Measurements from ENCODE around the gene OSBP. TPM values are rescaled to one million over a fixed set of nuclear protein-coding genes. Genes with fewer than 3 reads are reported as not detected.

The OSBP gene, protein sequence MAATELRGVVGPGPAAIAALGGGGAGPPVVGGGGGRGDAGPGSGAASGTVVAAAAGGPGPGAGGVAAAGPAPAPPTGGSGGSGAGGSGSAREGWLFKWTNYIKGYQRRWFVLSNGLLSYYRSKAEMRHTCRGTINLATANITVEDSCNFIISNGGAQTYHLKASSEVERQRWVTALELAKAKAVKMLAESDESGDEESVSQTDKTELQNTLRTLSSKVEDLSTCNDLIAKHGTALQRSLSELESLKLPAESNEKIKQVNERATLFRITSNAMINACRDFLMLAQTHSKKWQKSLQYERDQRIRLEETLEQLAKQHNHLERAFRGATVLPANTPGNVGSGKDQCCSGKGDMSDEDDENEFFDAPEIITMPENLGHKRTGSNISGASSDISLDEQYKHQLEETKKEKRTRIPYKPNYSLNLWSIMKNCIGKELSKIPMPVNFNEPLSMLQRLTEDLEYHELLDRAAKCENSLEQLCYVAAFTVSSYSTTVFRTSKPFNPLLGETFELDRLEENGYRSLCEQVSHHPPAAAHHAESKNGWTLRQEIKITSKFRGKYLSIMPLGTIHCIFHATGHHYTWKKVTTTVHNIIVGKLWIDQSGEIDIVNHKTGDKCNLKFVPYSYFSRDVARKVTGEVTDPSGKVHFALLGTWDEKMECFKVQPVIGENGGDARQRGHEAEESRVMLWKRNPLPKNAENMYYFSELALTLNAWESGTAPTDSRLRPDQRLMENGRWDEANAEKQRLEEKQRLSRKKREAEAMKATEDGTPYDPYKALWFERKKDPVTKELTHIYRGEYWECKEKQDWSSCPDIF
- total RNA-seq (2021; ENCODE audit: unreplicated experiment), result 43.8 TPM
- polyA plus RNA-seq (2012), result 27.2 and 28.3 TPM in 2 replicates
- percentile 89 among the genes with signal in this experiment for Bru-seq, nascent RNA
- BruChase-seq, experiment 1, labeled RNA remaining after a 6-hour chase, result percentile 87 among the genes with signal in this experiment
- percentile 90 among the genes with signal in this experiment for BruChase-seq, experiment 2, labeled RNA remaining after a 2-hour chase
- long read RNA-seq, full-length matches to known transcripts, result 139 of 222 reads
- long read RNA-seq, partial matches to known transcripts, result 49 of 222 reads
- long read RNA-seq, other reads (novel, unspliced or antisense), result 34 of 222 reads

DNA sequence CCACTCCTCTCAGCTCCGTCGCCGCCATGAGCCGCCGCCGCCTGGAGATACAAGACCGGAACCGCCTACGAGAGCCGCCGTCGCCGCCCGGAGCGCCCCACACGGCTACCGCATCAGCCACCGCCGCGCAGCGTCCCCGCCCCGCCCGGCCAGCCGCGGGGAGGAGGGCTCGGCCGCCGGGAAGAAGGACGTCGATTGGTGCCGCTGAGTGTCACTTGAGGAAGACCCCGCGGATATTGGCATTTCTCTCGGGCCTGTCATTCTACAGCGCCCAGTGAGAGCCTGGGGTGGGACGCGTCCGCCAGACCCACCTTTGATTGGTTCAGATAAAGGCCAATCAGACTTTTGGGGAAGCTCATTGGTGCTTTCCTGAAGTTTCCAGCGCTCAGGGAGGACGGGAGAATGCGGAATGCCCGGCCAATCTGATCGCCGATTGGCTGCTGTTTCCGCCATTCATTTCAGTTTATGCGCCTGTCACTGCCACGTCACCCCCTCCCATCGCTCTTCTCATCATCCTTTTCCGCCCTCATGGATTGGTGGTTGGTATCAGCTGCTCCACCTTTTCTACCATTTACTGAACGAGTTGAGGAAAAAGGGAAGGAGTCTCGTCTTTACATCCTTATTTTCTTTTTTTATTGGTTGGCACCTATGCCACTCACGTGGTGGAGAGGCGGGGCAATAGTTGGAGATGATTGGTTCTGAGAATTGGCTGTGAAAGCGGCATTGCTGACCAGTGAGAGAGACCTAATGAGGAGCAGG, at the start of gene OSBP:
TSS of gene OSBP (minus strand) at position 138 of the 759 bp plus-strand sequence. CDS start at position 28, 110 bp downstream.
- H3K36me3 ChIP-seq (ENCODE audit: control insufficient read depth in 1 of 2, insufficient read depth in 2 of 2, low read length in 2 of 2), result peaks cover 0 to 3% of the 10 kb centered on the region in 2 experiments; a peak in 1 of 4 replicates
- H3K9me2 ChIP-seq (ENCODE audit: insufficient read depth), result no peaks in the 10 kb centered on the region
- no TSS peak for BruUV-seq (replicated peaks)
- intact Hi-C loops (cut with micrococcal nuclease), result loop anchor here (5.0 kb wide), 2 partner anchors 49 to 79 kb away; no protein-coding TSS in a partner anchor
- ChIA-PET CTCF (interaction anchor here (0.6 to 1.7 kb wide), 4 partner anchors 8 to 139 kb away, joined by 3 to 5 read pairs (median 3); partner anchors contain the start of gene STX3), RAD21 (ENCODE audit: low non-redundant PET in 1 of 2, low total read pairs in 2 of 2, uncharacterized antibody in 2 of 2, unreplicated experiment in 2 of 2) (interaction anchor here in 1 of 2 experiments (0.6 kb wide), 1 partner anchor 11 kb away, joined by 3 read pairs; no protein-coding TSS in a partner anchor), POLR2A (interaction anchor here (0.6 to 2.1 kb wide), 10 partner anchors 18 to 140 kb away, joined by 3 to 9 read pairs (median 4); partner anchors contain the start of gene PATL1)
- H3K27ac ChIP-seq (ENCODE audit: low read depth, low read length), result peak within 1 kb of the TSS; percentile 81
- no peaks in the 10 kb centered on the region; the same call in 1 of the 2 replicates for H4K20me1 ChIP-seq (ENCODE audit: insufficient read depth)
- peak; percentile 89 for ATAC-seq
- H3K27me3 ChIP-seq (ENCODE audit: insufficient read depth, low read length), result no peaks in the 10 kb centered on the region
- peak; percentile 100 for DNase-seq (ENCODE audit: low read depth, low spot score)
- peaks cover 16 to 35% of the 10 kb centered on the region in 2 experiments for H3K4me1 ChIP-seq (ENCODE audit: control insufficient read depth in 1 of 2, insufficient read depth in 2 of 2, low read length in 2 of 2)
- peaks cover 44% of the 10 kb centered on the region for H3K79me2 ChIP-seq (ENCODE audit: insufficient read depth, low read length)
- H3K4me3 ChIP-seq (replicated peaks in 1 of 2; ENCODE audit: low read depth in 1 of 2, low read length in 2 of 2), result peak within 1 kb of the TSS; percentile 91 to 95
- H3K4me2 ChIP-seq (ENCODE audit: low read length), result peak within 1 kb of the TSS; percentile 81
- H3K9me3 ChIP-seq (ENCODE audit: control insufficient read depth in 1 of 2, insufficient read depth in 1 of 2, low read depth in 1 of 2, low read length in 2 of 2), result no peaks in the 10 kb centered on the region
- peak within 1 kb of the TSS; percentile 76 for H3K9ac ChIP-seq (ENCODE audit: low read length)
- H2AFZ ChIP-seq (ENCODE audit: low read depth, low read length, poor library complexity, severe bottlenecking), result no peak within 1 kb of the TSS
- TF ChIP-seq POLR2A (IDR thresholded peaks at IDR 0.05; ENCODE audit: borderline replicate concordance, extremely low read depth, insufficient read depth, insufficient read length), result no peak
- TF ChIP-seq ELF1 (IDR thresholded peaks at IDR 0.05; ENCODE audit: borderline replicate concordance, low read depth), result peak; percentile 67; the same call in 1 of the 2 replicates
- TF ChIP-seq EZH2 (IDR thresholded peaks at IDR 0.05), result no peak
- TF ChIP-seq YY1 (IDR thresholded peaks at IDR 0.05; ENCODE audit: extremely low read depth, insufficient replicate concordance, low read depth, low read length), result peak; percentile 22
- no peak for TF ChIP-seq EGR1 (IDR thresholded peaks at IDR 0.05; ENCODE audit: low read depth)
- TF ChIP-seq, protein P1, sequence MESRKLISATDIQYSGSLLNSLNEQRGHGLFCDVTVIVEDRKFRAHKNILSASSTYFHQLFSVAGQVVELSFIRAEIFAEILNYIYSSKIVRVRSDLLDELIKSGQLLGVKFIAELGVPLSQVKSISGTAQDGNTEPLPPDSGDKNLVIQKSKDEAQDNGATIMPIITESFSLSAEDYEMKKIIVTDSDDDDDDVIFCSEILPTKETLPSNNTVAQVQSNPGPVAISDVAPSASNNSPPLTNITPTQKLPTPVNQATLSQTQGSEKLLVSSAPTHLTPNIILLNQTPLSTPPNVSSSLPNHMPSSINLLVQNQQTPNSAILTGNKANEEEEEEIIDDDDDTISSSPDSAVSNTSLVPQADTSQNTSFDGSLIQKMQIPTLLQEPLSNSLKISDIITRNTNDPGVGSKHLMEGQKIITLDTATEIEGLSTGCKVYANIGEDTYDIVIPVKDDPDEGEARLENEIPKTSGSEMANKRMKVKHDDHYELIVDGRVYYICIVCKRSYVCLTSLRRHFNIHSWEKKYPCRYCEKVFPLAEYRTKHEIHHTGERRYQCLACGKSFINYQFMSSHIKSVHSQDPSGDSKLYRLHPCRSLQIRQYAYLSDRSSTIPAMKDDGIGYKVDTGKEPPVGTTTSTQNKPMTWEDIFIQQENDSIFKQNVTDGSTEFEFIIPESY (IDR thresholded peaks at IDR 0.05; ENCODE audit: extremely low read depth, insufficient replicate concordance, low read length), result no peak
- TF ChIP-seq POLR2AphosphoS5 (IDR thresholded peaks at IDR 0.05; ENCODE audit: low read depth, low read length), result peak; percentile 59; the same call in 1 of the 2 replicates
- peak; percentile 52; the same call in 1 of the 2 replicates for TF ChIP-seq SRF (IDR thresholded peaks at IDR 0.05; ENCODE audit: low read depth)
- TF ChIP-seq CEBPB (IDR thresholded peaks at IDR 0.05; ENCODE audit: low read depth), result no peak
- TF ChIP-seq, protein P2, sequence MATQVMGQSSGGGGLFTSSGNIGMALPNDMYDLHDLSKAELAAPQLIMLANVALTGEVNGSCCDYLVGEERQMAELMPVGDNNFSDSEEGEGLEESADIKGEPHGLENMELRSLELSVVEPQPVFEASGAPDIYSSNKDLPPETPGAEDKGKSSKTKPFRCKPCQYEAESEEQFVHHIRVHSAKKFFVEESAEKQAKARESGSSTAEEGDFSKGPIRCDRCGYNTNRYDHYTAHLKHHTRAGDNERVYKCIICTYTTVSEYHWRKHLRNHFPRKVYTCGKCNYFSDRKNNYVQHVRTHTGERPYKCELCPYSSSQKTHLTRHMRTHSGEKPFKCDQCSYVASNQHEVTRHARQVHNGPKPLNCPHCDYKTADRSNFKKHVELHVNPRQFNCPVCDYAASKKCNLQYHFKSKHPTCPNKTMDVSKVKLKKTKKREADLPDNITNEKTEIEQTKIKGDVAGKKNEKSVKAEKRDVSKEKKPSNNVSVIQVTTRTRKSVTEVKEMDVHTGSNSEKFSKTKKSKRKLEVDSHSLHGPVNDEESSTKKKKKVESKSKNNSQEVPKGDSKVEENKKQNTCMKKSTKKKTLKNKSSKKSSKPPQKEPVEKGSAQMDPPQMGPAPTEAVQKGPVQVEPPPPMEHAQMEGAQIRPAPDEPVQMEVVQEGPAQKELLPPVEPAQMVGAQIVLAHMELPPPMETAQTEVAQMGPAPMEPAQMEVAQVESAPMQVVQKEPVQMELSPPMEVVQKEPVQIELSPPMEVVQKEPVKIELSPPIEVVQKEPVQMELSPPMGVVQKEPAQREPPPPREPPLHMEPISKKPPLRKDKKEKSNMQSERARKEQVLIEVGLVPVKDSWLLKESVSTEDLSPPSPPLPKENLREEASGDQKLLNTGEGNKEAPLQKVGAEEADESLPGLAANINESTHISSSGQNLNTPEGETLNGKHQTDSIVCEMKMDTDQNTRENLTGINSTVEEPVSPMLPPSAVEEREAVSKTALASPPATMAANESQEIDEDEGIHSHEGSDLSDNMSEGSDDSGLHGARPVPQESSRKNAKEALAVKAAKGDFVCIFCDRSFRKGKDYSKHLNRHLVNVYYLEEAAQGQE (IDR thresholded peaks at IDR 0.05; ENCODE audit: low read depth), result no peak
- TF ChIP-seq RAD21 (IDR thresholded peaks at IDR 0.05; ENCODE audit: low read depth), result no peak
- TF ChIP-seq, protein P3, sequence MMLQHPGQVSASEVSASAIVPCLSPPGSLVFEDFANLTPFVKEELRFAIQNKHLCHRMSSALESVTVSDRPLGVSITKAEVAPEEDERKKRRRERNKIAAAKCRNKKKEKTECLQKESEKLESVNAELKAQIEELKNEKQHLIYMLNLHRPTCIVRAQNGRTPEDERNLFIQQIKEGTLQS (IDR thresholded peaks at IDR 0.05), result no peak
- TF ChIP-seq CBX3 (IDR thresholded peaks at IDR 0.05; ENCODE audit: low read depth), result no peak
- TF ChIP-seq JUND (IDR thresholded peaks at IDR 0.05), result no peak
- peak; percentile 100 for TF ChIP-seq SP1 (IDR thresholded peaks at IDR 0.05; ENCODE audit: low read depth)
